Measurements from ENCODE around the gene LRG1.
A peak's percentile ranks its signal among the peaks of the same experiment; 100 is the strongest.

GRCh38 chr19:4557971-4558941, 18.4 kb upstream of the LRG1 start:
- TF ChIP-seq CTCF (conservative IDR thresholded peaks at IDR 0.05; ENCODE audit: low read depth, low read length) (peak; percentile 88), EZH2phosphoT487 (IDR thresholded peaks at IDR 0.05; ENCODE audit: borderline replicate concordance, low read length) (no peak), EZH2 (IDR thresholded peaks at IDR 0.05; ENCODE audit: low read length, unreplicated experiment) (no peak)
